T-helper 2 cell (primary cell): ENCODE measurements around the gene LKAAEAR1.

Experiments used
- DNase-seq, 5 experiments: peaks; one replicate each; pipeline versions ENCODE4 v3.0.0 to v3.0.0-alpha.2; 2012 to 2022

Gene LKAAEAR1

DNA sequence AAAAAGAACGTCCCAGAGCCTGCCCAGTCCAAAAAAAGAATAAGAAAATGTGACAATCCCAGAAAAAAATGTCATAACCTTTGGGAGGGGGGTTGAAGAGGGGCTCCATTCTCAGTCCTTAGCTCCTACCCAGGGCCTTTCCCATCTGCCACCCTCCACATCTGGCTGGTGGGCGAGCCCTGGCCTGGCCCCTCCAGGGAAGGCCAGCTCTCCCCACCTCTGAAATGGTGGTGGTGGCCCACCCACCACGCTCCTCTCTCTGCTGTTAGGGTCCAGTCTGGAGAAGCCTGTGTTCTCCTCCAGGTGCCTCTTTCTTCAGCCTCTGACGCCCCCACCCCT lies 5.3 kb downstream of the LKAAEAR1 start:
- DNase-seq: no peak

DNA sequence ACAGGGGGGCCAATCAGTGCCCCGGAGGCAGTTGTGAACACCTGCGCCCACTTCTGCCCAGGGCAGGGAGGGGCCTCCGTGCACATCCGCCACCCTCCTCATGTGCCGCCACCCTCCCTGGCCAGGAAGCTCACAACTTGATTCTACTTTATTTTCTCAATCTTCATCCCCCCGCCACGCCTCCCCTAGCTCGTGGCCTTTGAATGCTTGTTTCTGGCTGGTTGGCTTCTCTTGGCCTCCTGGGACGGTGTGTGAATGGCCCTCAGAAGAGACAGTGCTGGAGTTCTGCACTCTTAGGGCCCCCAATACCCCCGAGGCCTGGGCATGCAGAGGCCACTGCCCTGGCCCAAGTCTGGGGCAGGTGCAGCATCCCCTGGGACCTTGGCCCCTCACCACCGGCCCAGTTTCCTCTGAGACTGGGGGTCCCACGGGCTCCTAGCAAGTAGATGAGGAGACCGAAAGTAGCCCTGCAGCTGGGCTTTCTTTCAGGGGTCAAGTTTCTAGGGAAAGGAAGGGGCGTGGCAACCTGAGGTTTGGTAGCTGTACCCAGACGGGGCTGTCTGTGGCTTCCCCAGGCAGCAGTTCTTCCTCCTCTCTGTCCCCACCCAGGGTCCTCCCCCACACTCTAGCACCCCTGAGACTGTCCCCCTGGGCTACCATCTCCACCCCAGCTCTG lies 6.2 kb downstream of the LKAAEAR1 start:
- peak in 4 of 5 experiments; percentile 38 to 89 (median 62) for DNase-seq

DNA sequence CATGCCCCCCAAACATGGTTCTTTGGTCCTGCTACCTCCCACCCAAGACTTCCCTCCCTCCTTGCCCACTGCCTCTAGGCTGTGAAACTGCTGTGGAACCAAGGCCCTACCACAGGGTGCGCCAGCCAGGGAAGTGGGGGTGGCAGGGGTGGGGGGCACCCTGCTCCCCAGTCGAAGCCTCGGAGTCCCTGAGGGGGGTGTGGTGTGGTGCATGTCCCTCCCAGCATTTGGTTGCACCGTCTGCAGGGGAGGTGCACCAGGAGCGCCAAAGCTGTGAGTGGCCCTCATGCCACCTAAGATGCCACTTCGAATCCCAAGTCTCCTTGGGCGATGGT lies 6.7 kb downstream of the LKAAEAR1 start:
- DNase-seq: no peak

DNA sequence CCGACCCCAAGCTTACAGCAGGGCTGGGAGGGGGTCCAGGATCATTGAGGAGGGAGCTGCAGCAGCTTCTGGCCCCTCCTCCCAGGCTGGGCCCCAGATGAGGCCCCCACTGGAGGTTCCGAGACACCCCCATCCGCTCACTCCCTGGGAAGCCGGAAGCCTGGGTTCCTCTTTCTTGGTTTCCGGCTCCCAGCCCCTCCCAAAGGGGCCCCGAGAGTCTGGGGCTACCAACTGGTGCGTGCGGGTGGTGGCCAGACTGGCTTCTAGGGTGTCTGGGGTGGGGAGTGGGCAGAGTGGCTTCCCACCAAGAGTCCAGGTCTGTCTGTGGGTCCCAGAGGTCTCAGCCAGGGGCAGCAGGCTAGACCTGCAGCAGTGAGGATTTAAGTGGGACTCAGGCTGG lies 7.1 kb downstream of the LKAAEAR1 start:
- peak in 1 of 5 experiments; percentile 48 for DNase-seq

DNA sequence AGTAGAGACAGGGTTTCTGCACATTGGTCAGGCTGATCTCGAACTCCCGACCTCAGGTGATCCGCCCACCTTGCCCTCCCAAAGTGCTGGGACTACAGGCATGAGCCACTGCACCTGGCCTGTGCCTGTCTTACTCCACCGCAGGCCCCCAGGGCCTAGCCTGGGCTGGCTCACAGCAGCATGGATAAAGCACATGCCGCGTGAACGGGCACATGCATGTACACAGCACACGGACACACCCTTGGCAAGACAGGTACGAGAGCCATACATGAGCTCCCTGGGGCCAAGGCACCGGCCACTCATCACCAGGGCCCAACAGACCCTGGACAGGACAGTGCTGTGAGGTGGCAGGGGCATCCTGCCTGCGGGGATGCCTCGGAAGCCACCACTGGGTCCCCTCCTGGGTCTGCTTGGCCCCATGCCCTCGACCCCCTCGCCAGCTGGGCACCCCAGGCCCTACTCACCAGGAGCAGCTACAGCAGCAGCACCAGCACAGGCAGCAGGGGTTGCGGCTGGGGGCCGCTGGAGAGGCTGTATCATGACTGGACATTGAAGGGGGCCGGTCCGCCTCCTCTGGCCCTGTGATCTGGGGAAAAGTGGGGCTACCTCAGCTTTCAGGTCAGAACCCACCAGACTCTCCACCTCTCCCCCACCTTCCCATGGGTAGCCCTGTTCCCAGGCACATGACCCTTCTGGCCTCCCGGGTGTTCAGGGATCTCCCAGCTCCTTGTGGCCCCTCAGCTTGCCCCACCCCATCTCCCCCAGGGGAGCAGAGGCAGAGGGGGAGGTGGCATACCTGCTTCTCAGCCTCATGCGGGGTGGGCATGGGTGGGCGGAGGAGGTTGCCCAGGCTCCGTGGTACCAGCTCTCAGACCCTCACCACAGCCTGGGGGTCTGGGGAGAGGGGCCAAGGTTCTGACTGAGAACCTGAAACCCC lies 7.9 kb downstream of the LKAAEAR1 start:
- DNase-seq: no peak

DNA sequence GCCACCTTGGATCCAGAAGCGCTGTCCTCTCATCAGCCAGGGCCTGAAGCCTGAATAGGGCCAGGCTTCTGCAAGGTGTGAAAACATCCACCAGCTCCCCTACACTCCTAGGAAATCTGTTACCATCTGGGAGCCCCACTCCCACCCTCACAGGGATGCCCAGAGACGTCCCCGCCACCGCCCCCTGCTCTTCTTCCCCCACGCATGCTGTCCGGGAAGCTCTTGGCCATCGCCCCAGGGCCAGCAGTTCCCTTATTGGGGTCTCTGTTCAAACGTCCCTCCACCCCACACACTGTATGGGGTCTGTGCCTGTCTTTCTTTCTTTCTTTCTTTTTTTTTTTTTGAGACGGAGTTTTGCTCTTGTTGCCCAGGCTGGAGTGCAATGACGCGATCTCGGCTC lies 8.6 kb downstream of the LKAAEAR1 start:
- DNase-seq: no peak

DNA sequence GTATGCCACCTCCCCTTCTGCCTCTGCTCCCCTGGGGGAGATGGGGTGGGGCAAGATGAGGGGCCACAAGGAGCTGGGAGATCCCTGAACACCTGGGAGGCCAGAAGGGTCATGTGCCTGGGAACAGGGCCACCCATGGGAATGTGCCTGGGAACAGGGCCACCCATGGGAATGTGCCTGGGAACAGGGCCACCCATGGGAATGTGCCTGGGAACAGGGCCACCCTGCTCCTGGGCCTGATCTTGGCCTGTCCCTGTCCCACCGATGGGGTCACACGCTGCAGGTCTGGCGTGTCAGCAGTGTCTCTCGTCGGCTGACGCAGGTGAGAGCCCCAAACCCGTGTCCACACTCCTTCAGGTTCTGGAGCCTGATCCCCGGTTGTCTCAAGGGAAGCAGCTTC lies 9.2 kb downstream of the LKAAEAR1 start:
- DNase-seq: no peak

DNA sequence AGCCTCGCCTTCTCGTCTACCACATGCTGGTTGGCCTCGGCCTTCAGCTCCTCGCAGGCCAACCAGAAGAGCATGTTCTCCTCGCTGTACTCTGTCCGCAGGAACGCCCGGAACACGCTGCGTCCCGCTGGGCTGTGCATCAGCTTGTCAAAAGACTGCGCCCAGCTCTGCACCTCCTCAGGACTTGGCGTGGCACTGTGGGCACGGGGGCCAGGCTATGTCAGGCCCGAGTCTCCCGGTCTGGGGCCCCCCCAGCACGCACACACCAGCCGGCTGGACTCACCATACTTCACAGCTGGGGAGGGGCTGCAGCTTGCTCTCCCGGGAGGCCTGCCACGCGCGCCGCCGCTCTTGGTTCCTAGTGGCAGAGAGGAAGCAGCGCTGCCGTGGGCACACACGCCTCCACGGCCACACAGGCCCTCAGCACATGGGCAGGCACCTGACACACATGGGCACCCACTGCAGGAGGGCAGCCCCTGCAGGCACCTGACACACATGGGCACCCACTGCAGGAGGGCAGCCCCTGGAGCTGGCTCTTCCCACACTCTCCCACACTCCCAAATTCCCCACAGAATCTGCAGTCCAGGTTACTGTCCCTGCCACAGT lies 9.9 kb downstream of the LKAAEAR1 start:
- DNase-seq: no peak

DNA sequence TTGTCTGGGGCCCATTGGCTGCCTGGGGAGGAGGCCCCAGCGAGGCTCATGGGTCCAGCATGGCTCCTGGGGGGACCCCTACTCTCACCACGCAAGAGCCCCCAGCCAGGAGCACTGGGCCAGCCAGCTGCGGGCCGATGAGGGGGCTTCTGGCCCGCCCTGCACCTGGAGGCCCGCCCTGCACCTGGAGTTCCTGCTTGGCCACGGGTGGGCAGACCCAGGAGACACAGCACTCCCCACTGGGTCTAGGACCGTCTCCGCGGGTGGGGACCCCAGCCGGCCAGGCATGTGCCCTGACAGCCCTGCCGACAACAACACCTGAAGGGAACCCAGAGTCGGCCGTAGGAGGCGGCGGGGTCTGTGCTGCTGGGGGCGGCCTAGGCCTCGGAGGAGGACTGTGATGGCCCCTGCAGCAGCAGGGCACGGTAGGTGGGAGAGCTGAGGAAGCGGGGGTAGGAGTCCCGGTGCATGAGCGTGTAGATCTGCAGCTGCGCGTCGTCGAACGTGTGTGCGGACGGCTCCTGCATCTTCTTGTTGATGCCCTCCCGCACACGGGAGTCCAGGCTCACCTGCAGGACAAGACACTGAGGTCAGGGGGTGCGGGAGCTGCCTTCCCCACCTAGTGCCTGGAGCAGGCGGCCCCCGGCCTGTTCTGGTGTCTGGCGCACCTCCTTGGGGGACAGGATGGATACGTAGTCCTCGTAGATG lies 10.6 kb downstream of the LKAAEAR1 start:
- DNase-seq: no peak

DNA sequence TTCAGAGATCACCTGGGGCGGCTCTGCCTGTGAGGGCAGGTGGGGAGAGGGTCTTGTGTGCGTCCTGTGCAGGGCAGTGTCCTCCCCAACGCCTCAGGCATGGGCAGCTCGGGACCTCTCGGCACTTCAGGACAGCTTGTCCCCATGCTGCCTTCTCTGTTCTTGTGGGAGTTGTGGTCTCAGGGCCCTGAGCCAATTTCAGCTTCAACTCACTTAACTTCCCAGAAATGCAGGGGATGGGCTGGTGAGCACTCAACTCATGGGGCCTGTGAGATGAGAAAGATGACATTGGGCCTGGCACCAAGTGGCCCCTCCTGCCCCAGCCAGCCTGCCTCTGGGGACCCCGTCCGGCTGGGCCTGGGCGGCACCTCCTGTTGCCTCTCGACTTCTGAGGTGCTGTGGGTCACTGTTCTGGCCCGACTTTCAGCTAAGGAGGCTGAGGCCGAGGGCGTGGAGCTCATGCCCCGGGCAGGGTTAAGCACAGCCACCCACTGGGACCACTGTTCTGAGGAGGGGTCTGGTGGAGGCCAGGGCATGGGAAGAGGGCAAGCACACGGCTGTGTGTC lies 11.6 kb downstream of the LKAAEAR1 start:
- DNase-seq: no peak

DNA sequence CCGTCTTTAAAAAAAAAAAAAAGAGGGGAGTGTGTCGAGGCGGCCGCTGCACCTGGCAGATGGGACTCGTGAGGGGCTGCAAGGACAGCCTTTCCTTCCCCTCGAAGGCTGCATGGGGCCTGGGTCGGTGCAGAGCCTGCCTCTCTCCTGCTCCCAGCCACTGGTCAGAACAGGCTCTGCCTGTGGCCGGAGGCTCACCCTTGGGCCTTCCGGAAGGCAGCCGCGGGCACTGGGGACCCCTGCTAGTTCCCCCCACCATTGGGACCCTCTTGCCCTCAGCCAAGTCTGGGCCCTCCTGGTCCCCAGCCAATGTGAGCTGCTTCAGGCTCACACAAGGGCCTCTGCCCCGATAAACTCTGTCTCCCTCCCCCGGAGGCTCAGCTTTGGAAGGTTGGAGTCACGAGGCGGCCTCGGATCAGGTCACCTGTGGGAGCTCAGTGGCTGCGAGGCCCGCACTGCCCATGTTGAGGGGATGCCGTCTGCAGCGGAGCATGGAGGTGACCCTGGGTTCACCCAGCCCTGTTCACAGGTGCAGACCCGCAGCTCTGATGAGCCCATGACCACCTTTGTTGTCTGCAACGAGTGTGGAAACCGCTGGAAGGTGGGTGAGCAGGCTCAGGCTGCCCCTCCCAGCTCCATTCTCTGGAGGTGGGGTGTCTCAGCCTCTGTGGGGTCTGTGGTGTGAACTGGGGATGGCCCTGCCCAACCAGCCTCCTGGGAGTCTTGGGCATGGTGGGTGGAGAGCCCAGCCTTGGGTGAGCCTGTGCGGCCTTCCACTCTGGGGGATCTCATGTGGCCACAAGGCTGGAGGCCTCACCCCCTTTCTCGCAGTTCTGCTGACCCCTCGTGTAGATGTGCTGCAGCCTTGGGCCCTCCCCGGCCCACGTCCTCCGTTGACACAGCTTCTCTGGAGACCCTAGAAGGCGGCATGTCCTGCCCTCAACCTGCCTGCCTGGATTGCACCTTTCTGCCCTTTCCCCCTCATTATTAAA lies 12.6 kb downstream of the LKAAEAR1 start:
- no peak for DNase-seq

DNA sequence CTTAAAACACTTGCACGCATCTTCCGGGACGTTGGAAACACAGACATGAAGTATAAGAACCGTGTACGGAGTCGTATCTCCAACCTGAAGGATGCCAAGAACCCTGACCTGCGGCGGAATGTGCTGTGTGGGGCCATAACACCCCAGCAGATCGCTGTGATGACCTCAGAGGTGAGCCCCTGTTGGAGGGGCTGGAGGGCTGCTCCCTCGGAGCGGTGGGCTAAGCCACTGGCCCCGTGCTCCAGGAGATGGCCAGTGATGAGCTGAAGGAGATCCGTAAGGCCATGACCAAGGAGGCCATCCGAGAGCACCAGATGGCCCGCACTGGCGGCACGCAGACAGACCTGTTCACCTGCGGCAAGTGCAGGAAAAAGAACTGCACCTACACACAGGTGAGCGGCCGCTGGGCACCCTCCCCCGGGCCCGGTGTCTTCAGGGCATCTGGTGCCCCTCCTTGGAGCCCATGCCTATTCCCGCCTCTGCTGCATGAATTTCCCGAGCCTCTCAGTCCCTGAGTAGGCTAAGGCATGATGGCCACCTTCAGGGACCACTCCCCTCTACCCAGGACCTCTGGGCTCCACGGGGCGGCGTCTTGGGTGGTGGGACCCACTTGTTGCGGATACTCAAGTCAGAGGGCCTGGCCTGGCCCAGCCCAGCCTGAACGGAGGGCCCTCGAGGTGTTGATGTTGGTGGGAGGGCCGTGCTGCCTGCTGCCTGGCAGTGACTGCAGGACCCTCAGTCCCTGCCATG lies 13.8 kb downstream of the LKAAEAR1 start:
- DNase-seq: no peak

DNA sequence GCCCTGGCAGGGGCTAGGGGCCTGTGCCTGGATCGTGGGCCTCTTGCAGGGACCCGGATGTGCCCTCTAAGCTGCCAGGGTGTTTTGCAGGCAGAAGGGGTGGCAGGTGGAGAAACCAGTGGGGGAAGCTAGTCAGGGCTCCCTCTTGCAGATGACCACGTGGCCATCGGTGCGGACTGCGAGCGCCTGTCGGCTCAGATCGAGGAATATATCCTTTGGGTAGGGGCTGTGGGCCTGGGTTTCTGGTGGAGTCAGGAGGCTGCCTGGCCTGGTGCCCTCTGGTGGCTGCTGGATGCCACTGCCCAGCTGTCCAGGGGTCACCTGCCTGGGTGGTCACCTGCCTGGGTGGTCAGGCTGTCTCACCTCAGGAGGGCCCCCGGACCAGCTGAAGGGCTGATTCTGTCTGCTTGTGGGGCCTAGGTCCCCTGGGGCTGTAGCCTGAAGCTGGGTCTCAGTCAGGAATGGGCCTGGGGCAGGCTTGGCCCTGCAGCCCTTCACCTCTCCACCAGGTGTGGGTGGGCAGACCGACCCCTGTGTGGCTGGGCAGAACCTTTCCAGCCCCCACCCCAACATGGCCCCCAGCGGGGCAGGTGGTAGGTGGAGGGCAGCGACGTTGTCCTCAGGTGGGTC lies 14.5 kb downstream of the LKAAEAR1 start:
- no peak for DNase-seq

DNA sequence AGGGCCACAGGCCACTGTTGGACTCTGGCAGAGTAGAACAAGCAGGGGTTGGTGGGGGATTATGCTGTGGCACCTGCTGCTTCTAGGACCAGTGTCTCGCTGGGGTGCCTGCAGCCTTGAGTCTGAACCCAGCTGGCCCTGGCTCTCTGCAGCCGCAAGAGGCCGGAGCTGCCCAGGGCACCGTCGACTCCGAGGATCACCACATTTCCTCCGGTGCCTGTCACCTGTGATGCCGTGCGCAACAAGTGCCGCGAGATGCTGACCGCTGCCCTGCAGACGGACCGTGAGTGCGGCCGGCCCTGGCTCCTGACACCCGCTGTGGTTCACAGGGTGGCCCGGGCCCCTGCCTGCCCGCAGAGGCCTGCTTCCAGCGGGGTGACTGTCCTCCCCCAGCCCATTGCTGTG lies 15.0 kb downstream of the LKAAEAR1 start:
- no peak for DNase-seq

DNA sequence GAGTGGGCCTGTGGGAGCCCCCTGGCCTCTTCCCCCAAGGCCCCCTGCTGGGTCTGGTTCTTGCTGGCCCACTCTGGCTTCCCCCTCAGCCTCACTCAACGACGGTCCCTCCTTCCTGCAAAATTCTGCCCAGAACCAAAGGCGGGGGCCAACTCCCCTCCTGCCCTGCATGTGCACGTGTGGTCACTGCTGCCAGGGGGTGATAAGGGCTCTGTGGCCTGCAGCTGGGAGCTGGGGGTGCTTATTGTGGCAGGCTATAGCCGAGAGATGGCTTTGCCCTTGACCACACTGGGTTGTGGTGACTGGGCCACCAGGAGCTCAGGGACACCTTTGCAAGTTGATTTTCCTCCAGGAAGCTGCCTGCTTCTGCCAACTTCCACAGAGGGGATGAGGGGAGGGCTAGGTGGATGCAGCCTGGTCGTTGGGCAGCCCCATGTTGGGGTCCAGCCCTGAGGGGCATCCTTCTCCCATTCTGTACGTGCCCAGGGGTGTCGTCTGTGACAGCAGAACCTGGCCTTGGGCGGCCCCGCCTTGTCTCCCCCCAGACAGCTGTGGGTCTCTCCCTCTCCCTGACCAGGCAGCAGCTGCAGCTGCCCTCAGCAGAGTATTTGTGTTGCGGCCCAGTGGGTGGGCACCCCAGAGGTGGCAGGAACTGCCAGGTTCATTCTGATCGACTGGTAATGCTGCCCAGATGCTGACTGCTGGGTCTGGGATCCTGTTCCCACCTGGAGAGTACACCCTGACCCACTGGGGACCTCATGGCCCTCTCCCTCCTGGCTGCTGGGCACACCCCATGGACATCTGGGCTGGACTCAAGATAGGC lies 15.6 kb downstream of the LKAAEAR1 start:
- DNase-seq: no peak

DNA sequence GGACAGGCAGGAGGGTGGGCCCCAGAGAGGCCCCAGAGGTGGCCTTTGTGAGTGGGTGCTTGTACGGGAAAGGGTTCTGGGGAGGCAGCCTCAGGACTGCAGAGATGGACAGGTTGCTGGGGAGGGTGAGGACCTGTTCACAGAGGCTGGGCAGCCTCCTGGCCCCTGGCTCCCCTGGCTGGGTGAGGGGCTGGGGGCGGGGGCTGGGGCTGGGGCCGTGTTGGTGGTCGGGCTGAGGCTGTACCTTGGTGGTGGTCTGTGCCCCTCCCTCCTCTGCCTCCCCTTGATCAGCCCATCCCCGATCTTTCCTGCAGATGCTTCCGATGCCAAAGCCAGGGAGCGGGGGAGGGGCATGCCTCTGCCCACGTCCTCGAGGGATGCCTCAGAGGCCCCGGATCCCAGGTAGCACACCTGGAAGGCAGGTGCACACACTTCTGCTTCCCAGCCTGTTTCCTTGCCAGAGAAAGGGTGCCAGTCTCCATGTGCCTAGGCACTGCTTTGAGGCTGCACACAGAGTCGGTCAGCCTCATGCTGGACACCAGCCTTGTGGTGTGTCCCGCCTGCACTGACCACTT lies 16.4 kb downstream of the LKAAEAR1 start:
- no peak for DNase-seq

DNA sequence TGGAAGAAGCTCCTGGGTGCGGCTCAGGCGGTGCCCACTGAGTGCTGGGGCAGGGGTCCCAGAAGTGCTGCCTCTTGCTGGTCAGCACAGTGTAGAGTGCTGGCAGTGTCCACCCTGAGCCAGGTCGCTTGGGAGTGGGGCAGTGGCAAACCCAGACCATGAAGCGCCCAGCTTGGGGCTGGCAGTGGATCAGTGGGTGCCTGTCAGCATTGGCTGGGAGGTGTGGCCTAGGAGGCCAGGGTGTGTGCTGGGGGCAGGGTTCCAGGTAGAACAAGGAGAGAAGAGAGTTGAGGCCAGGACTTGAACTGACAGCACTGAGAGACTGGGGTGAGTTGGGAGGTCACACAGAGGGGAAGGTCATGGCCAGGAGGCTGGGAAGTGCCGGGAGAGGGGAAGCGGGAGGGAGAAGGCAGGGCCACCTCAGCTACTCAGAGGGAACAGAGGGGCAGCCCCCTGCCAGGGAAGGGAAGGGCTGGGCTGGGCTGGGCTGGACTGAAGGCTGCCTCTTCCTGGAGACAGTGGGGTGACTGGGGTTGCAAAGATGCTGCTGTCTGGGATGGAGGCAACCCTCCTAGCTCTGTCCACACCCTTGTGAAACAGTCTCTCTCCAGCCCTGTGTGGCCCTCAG lies 17.1 kb downstream of the LKAAEAR1 start:
- no peak for DNase-seq

DNA sequence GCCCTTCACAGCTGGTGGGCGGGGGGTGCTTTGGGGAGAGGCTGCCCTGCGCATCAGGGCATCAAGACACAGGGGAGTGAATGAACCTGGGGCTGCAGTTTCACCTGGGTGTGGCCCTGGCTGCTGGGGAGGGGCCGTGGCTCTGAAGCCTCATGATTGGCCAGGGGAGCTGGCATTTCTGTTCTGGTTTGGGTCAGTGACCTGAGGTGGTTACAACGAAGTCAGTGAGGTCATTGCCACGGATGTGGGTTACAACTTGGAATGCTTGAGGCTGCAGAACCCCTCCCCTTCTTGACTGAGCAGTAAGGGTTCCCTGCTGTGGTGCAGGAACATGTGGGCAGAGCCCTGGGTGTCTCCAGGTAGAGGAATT lies 18.2 kb downstream of the LKAAEAR1 start:
- peak in 3 of 5 experiments; percentile 33 to 95 (median 75) for DNase-seq
